ENCODE measurements around the gene NINJ2.

NINJ2 gene

DNA sequence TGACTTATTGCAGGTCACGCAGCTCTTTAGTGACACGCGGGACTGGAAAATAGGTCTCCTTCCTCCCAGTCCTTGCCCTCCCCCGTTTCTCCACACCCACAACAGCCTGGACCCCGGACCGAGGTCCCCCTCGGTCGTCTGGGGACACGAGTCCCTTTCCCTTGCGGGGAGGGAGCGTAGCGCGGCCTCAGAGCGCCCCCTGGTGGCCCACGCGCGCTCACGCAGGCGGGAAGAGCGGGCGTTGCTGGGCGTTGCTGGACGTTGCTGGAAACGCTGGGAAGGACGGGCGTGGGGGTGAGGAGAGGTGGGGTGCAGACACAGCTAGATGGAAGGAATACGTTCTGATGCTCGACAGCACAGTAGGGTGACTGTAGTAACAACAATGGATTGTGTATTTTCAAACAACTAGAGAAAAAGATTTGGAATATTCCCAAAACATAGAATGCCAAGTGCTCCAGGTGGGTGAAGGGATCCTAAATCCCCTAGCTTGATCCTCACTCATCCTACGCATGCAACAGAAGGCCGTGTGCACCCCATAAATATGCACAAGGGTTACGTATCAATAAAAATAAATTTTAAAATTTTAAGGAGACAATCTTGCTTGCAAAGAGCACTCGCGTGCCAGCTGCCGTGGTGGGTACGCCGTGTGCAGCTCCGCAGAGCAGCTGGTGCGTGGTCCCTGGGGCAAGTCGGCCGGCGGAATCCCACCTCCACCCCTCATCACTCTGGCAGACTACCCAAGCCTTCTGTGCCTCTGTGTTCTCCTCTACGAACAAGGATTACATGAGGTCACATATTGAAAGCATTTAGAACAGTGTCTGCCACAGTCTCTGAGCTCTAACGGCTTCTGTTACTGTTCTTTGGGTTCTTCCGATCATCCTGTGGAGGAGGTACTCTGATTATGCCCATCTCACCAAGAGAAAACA lies 116.1 kb downstream of the NINJ2 start:
- peak; percentile 57 for DNase-seq

- no peak for DNase-seq
These were observed 116.9 kb downstream of the NINJ2 start for GRCh38 chr12:546265-546919.

GRCh38 chr12:545835-546234 lies 117.4 kb downstream of the NINJ2 start:
- DNase-seq: no peak

DNA sequence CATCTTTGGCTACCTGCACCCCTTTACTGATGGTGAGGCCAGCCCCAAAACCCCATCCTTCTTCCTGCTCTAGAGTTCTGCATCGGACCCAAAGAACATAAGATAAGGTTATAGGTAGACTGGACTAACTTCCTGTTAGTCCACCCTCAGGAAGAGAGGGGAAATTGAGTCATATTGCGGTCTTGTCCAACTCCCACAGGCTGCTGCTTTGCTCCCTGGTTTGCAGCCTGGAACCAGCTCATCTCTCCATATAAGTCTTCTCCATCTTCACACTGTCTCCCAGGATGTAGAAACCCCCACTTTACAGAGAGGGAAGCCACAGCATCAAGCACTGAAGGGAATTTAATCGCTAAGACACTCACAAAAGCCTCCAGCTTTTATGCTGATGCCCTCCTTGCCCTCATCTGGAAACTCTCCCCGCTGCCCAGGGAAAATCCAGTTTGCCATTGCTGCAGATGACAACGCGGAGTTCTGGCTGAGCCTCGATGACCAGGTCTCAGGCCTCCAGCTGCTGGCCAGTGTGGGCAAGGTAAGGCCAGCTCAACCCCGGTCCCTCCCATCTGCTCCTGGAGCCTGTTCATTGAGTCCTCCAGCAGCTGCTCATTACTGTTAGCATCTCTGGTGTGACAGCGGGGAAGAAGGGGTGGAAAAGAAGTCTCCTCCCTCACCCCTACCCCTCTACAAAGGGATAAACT lies 118.2 kb downstream of the NINJ2 start:
- no peak for DNase-seq

DNA sequence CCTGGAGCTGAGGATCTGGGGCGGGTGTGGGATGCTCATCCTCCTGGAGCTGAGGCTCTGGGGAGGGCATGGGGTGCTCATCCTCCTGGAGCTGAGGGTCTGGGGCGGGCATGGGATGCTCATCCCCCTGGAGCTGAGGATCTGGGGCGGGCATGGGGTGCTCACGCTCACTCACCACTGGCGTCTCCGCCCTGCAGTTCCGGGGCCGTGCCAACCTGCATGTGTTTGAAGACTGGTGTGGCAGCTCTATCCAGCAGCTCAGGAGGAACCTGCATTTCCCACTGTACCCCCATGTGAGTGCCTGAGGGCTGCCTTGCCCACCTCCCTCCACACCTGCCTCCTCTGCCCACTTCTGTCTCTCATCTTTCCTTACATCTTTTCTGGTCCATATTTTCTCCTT lies 119.1 kb downstream of the NINJ2 start:
- DNase-seq: no peak

GRCh38 chr12:543114-543451 lies 120.2 kb downstream of the NINJ2 start:
- no peak for DNase-seq

- no peak for DNase-seq
These were observed 120.7 kb downstream of the NINJ2 start for GRCh38 chr12:542395-543113.

DNA sequence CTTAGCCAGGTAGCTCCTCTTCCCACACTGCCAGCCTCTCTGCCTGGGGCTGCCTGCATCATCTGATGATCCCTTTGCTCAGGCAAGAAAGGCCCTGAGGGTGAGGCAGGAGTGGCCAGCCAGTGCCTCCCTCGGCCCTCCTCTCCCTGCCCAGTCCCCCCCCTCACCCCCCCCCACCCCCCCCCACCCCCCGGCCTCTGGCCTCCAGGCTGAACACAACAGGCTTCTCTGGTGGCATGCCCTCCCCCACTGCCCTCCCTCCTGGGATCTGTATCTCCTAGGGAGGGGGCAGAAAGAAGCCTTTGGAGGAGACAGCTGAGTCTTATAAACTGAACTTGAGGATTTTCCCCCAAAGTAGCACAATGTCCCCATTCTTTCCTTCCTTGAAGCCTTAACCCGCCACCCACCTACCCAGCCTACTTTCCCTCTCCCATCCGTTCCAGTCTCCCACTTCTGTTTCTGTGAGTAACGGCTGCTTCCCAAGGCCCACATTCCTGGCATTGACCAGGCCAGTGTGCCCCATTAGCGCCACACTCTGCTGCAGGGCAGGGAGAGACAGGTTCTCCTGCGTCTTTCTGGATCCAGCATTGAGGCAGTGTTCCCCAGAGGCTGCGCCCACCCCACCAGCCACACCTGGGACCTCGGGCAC lies 121.4 kb downstream of the NINJ2 start:
- DNase-seq: no peak

GRCh38 chr12:539540-540310 lies 123.5 kb downstream of the NINJ2 start:
- no peak for DNase-seq

DNA sequence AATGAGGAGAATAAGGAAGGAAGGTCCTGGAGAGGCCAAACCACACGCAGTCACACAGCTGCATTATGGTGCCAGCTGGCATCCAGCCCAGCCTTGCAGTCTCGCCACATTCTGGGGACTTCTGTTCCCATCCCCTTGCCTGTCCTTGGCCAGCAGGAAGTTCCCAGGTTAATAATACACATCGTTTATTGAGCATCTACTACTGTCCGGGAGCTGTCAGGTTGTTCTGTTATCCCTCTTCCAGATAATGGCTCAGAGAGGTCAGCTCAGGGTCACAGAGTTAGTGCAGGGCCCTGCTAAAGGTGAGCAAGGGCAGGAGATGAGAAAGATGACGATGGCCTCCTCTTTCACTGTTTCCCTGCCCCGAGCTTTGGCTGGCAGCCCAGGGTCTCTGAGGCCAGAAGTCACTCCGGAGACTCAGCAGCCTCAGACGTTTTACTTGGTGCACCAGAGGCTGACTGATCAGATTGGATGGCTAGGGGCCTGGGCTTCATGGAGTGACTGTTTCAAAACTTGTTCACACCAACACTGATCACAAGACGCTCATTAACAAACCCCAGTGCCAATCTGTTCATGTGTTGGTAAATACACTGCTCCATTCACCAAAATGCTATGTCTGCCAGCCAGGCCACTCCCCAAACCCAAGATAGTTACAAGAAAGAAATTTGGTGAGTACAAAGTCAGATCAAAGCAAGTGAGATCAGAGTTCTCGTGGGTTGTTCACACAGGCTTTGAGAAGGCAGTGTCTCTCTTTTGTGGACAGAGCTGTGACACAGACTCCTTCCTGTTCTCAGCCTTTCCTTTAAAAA lies 124.3 kb downstream of the NINJ2 start:
- DNase-seq: peak; percentile 65

GRCh38 chr12:537772-538171 lies 125.5 kb downstream of the NINJ2 start:
- no peak for DNase-seq

- no peak for DNase-seq
These were observed 126.4 kb downstream of the NINJ2 start for GRCh38 chr12:536751-537245.

DNA sequence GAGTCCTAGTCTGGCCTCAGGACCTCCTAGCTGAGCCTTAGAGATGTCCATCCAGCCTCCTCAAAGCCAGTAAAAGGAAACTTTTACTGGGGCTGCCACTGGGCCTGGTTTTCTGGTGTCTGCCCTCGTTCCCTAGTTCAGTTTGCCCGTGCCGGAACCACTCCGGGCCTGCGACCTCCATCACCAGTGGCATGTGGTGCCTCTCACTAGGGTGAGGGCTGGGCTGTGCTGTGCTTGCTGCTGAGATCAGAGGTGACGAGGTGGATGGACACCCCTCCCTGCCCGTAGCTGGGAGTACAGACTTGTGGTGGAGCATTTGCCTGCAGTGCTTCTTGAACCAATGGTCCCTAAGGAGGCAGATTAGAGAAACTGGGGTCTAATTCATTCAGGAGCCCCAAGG lies 127.8 kb downstream of the NINJ2 start:
- no peak for DNase-seq

DNA sequence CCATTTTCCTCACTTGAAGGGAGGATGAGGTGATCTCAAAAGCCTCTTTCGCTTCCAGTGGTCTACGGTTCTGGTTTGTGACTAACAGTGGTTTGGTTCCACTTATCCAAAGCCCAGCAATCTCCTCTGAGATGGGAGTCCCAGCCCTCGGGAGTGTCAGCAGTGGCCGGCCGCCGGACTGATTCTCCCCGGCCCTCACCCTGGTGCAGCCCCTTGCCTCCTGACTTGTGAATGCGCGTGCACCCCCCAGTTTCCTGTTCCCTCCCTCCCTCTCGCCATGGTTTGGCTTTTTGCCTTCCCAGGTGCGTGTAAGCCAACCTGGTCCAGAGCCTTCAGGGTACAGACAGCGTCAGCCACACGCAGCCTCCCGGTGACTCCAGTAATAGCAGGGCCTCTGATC lies 129.0 kb downstream of the NINJ2 start:
- no peak for DNase-seq

- DNase-seq: no peak
These were observed 129.5 kb downstream of the NINJ2 start for GRCh38 chr12:533718-534117.

GRCh38 chr12:532908-533565 lies 130.2 kb downstream of the NINJ2 start:
- peak; percentile 91 for DNase-seq

GRCh38 chr12:531951-532585 lies 131.2 kb downstream of the NINJ2 start:
- peak; percentile 59 for DNase-seq

DNA sequence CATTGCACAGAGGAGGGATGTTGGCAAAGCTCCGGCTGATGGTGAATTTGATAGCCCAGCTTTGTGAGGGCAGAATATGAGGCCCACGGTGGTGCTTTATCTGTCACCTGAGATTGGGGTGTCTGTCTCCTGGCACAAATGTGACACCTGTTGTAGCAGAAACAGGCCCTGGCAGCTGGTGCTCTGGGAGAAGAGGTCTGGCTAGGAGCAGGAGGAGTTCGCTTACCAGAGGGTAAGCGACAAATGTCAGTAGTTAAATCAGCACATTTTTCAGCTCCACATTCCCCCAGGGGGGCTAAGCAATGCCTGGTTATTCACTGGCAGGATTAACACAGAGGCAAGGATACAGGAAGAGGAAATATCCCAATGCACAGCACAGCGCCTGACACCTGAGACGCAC lies 132.4 kb downstream of the NINJ2 start:
- DNase-seq: no peak

DNA sequence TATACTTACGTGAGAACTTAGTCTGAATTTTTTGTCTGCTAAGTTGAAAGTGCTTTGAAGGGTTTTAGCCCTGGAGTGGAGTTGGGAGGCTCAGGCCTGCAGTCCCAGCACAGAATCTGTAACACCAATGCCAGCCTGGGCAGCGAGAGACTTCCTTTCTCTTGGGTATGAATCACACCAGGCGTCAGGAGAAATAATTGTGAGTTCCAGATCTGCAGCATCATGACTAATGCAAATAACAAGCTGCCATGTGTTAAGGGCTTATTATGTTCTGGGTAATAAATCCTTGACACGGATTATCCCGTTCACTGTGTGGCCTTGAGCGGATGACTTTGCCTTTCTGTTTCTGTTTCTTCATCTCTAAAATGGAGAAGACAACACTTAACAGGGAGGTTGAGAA lies 132.9 kb downstream of the NINJ2 start:
- DNase-seq: peak; percentile 58
